AG10803 (cell line): ENCODE measurements around the gene AUH.
A peak's percentile ranks its signal among the peaks of the same experiment; 100 is the strongest.

ENCODE experiments used
- DNase-seq: peaks from one replicate; pipeline ENCODE4 v3.0.0; 2010; ENCODE audit warnings: low read depth
- H3K4me3 ChIP-seq: 2 replicates; pipeline ENCODE4 v1.5.1; 2011; ENCODE audit warnings: mild to moderate bottlenecking, low read length, control low read depth
- TF ChIP-seq, protein P1 (sequence below): conservative IDR thresholded peaks from 2 replicates; pipeline ENCODE4 v1.5.1; 2011; ENCODE audit warnings: mild to moderate bottlenecking, low read length, control low read depth, inconsistent platforms

Gene AUH

GRCh38 chr9:91282292-91282691 is 79.4 kb downstream of the AUH start:
- peak; percentile 29 for DNase-seq
- H3K4me3 ChIP-seq = no peak overlapping the region
- TF ChIP-seq, protein P1, sequence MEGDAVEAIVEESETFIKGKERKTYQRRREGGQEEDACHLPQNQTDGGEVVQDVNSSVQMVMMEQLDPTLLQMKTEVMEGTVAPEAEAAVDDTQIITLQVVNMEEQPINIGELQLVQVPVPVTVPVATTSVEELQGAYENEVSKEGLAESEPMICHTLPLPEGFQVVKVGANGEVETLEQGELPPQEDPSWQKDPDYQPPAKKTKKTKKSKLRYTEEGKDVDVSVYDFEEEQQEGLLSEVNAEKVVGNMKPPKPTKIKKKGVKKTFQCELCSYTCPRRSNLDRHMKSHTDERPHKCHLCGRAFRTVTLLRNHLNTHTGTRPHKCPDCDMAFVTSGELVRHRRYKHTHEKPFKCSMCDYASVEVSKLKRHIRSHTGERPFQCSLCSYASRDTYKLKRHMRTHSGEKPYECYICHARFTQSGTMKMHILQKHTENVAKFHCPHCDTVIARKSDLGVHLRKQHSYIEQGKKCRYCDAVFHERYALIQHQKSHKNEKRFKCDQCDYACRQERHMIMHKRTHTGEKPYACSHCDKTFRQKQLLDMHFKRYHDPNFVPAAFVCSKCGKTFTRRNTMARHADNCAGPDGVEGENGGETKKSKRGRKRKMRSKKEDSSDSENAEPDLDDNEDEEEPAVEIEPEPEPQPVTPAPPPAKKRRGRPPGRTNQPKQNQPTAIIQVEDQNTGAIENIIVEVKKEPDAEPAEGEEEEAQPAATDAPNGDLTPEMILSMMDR = no peak

- DNase-seq = no peak
- TF ChIP-seq, protein P1 = no peak
- H3K4me3 ChIP-seq = no peak overlapping the region
These were observed 82.2 kb downstream of the AUH start for GRCh38 chr9:91279296-91280204.

GRCh38 chr9:91276513-91276912 is 85.2 kb downstream of the AUH start:
- TF ChIP-seq, protein P1 = no peak
- DNase-seq = no peak
- no peak overlapping the region for H3K4me3 ChIP-seq

GRCh38 chr9:91275655-91276054 is 86.1 kb downstream of the AUH start:
- DNase-seq = no peak
- TF ChIP-seq, protein P1 = no peak
- H3K4me3 ChIP-seq = no peak overlapping the region

DNA sequence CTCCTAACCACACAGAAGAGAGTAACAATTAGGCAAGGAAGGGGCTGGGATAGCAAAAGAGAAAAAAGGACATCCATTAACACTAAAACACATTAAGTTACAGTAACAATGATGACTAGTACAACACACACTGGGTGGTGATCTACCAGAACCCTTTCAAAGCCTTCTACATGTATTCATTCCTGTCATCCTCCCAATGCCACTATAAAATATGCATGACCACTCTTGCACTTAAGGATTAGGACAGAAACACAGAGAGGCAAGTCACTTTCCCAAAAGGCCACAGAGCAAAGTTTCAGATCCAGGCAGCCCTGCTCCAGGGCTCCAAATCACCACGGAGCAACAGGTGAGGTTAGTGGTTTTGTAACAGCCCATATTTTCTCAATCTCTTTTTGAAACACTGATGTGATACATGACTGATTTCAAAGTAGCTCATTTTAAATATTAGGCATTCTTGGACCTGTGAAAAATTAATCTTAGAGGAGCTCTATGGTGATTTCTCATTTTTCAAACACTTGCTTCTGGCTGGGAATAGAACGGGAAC is 86.7 kb downstream of the AUH start:
- no peak overlapping the region for H3K4me3 ChIP-seq
- TF ChIP-seq, protein P1 = no peak
- no peak for DNase-seq

DNA sequence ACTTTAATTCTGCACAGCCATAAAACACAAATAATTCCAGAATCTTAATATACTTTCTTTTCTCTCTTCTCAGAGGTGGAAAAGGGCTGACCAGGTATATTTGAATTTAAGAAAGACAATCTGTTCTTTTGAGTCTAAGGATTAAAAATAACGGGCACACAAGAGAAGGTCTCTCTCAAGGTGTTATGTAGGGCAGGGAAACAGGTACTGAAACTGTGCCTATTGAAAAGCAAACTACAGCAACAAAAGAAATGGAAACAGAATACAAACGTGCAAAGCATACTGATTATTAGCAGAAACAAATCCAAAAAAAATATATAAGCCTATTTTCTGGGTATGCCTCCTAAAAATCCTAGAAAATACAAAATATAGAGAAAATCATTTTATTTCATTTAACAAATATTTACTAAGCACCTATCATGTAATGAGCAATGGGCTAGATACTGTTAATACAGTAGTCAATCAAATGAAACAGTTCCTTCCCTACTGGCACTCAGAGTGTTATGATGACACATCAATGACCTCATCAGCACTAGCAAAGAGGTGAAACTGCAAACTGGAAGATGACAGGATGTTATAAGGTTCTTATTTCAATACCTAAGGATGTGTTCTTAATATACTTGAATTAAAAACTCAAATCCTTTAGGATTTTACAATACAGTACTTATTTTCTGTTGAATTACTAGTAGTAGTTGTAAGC is 87.7 kb downstream of the AUH start:
- peak; percentile 20 for DNase-seq
- no peak overlapping the region for H3K4me3 ChIP-seq
- TF ChIP-seq, protein P1 = no peak
